HUDEP-2 (cell line): ENCODE data around the gene RBP3.

Experiments
- DNase-seq, 76 experiments: peaks; one replicate each; lab custom pipeline; 2025; ENCODE audit not compliant: unreplicated experiment in 76 of 76; lab: John Stamatoyannopoulos, UW

The RBP3 gene

DNA sequence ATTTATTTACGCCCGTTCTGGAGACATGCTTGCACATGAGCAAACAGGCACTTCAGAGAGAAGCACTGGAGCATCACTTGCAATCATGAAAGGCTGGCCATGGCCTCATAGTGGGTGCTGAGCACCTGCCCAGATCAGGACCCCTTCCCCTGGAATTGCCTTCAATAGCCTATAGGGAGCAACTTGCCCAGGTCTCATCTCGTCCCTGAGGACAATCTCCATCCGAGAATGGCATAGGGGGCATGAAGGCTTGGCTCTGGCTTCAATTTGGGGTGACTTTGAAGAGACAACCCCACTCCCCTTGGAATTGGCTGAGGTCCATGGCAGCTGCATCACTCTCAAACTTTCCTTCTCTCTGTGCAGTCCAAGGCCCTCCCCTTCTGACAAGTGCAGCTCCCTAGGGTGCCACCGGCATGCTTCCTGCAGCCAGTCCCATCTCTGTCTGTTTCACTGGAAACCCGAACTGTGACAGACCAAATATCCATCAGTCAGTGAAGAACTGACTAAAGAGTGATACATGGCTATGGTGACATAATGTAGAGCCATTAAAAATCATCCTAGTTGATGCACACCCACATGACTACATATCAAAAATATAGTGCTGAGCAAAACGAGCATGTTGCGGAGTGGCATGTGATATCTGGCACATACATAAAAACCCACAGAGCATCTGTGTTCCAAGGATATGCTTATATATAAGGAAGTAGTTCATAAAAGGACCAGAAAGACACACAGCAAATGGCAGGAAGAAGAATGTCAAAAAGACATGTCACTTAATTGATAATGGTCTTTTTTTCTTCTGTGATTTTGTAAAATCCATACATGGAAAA is 13.5 kb upstream of the RBP3 start:
- no peak for DNase-seq

DNA sequence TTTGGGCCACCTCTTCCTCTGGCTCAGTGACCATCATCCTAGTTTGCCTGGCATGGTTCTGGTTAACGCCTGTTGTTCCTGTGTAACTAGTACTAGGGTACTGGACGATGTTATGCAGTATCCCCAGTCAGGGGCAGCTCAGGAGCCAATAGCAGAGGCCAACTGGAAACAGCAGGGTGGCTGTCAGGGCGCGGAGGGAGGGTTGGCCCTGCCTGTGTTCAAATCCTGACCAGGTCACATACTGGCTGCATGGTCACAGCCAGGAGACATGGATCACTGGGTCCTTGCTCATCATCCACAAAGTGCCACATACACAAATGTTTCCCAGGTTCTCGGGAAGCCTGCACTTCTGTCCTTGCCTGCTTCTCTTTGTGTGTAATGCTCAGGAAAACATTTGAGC is 12.3 kb upstream of the RBP3 start:
- DNase-seq = no peak

DNA sequence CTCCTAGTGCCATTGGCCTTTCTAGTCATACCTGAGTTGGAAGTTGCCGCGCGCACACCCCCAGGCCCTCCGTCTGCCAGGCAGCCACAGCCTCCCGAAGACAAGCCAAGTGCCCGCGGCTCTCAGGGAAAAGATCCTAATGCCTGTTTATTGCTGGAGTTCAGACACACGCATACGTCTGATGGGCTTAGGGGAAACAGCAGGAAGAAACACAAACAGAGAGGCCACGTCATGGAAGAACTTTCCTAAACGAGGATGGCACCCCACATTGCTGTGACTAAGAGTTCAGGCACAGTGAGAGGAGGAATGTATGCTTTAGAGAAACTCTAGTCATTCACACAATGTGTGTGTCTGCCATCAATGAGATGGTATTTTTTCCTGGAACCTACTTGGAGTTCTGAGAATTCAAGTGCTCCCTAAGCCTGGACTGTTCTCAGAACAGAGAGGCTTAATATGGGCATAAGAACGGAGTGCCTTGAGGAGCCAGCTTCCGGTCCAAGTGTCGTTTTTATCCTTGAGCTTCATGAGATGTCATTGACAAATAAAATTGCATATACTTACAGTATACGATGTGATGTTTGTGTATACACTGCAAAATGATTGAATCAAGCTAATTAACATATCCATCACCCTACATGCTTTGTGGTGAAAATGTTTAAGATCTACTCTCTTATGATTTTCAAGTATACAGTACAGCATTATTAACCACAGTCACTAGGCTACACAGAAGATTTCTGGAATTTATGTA is 11.6 kb upstream of the RBP3 start:
- peak in 5 of 76 experiments; percentile 1 to 62 (median 15) for DNase-seq

DNA sequence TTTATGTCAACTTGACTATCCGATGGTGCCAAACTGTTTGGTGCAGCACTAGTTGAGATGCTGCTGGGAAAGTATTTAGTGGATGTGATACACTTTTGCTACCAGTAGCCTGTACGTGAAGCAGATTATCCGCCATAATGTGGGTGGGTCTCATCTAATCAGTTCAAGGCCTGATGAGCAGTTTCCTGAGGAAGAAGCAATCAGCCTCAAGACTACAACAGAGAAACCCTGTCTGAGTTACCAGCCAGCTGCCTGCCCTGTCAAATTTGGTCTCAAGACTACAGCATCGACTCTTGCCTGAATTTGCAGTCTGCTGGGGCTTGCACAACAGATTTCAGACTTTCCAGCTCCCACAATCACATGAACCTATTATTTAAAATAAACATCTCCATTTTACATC is 10.9 kb upstream of the RBP3 start:
- DNase-seq = no peak

DNA sequence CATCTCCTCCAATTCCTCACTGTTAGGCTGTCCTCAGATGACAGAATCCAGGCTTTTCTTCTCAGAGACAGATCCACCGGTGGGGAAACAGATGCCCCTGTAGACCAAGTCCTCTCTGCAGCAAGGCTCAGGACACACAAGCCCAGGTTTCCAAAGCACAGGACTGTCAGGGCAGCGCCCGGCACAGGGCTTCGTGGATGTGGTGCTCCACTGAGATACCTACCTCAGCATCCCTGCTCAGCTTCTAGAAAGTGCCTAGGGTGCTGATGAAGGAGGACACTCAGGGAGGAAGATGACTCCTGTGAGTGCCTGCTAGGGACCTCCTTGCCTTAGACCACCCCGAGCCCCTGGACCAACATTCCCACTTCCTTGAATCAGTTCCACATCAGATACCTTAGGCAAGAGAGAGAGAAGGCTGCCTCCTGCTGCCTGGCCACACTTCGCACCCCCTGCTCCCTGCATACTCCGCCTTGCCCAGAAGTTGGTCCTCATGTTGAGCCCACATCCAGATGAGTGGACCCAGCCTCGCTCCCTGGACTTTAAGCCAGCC is 8.9 kb upstream of the RBP3 start:
- no peak for DNase-seq

DNA sequence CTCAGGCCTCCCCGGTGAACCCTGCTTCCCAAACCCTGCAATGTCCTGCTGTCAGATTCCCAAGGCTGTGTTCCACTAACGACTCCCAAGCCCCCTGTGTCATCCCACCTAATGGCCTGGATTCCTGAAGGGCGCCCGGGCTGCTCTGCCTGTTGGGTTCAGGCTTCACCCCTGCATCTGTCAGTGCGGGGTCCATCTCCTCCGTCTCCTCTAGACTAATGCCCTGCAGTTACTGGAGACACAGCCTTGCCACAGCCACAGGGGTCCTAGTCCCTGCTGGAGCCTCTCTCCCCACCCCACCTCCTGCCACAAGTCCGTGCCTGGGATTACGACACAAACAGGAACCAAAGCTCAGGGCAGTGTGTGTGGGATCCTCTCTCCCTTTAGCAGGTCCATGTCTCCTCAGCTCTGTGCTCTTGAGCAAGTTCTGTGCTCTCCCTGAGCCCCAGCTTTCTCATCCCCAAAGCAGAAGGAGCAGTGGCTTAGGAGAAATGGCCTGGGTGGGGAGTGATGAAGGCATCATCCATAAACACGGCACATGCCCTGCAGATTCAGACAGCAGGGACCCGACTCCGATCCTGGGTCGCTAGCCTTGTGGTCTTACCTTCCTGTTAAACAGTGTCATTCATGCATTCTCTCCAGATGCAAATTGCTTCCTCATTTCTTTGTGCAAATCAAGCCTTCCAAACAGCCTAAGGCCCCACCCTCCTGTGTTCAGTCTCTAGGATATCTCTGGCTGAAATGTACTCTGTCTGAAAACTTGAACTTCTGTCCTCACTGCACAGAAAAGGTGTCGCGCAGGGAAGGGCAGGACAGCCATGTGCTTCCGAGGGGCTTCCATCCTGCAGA is 8.2 kb upstream of the RBP3 start:
- no peak for DNase-seq

DNA sequence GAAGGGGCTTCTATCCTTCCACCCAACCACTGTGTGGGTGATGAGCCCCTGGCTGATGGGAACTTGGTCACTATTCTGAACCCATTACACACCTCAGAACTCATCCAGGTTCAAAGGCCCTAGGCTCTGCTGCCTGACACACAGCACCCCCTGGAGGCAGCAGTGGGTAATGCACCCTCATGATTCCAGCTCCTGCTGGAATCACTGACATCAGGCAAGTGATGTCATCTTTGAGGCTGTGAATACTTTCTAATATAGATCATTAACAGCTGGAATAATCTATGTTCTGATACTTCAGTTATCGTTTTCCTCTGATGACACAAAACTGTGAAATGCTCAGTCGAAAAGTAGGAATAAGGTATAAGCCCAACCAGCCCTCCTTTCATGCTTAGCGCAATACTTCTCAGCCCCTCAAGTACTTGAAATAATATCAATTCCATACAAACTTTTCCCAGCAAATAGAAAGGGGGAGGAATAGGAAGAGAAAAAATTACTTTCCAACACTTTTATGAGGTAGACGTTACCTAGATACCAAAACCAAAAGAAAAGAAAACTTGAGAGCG is 7.5 kb upstream of the RBP3 start:
- peak in 55 of 76 experiments; percentile 1 to 72 (median 28) for DNase-seq

DNA sequence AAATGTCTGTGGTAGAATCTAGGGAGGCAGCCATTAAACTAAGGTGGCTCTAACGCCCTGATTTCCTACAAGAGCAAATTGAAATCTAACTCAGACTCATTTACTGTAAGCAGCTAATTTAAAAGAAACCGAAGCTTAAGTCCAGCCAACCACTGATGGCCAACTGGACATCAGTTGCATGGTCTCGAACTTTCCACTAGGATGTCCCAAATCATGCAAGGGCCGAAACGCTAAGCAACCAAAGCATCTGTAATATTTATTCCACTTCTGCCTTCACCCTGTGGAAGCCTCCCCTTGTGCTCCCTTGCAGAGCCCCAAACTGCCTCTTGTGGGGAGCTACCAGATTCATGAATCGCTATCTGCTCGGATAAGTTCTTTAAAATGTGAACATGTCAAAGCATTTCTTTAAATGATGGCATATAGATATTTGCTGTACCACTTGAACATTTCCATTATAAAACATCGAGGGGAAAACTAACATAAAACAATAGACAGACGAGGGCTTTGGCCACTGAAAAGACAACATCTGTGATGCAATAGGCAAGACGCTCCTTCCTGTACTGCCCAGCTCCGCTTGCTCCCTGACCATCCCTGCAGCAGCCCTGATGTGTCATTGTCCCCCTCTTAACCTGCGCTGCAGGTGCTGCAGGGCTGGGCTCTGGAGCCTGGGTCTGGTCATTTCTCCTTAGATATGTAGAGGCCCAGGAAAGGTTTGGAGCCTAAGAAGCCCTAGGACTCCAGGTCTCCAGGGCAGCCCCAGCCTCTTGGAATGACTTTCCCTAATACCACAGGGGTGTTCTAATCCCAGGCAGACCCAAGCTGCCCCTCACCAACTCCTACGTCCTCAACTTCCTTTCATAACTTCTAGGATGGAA is 2.9 kb upstream of the RBP3 start:
- DNase-seq = no peak

DNA sequence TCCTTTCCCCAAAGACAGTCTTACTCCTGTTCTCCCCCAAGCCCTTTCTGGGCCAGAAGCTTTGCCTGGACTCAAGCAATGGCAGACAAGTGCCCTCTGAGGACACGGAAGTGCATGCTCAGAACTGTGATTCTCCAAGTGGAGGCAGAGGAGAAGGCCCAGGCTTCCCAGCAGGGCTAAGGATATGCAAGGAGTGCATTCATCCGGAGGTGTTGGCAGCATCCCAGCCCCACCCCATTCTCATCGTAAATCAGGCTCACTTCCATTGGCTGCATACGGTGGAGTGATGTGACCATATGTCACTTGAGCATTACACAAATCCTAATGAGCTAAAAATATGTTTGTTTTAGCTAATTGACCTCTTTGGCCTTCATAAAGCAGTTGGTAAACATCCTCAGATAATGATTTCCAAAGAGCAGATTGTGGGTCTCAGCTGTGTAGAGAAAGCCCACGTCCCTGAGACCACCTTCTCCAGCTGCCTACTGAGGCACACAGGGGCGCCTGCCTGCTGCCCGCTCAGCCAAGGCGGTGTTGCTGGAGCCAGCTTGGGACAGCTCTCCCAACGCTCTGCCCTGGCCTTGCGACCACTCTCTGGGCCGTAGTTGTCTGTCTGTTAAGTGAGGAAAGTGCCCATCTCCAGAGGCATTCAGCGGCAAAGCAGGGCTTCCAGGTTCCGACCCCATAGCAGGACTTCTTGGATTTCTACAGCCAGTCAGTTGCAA is 1.4 kb upstream of the RBP3 start:
- DNase-seq = no peak

DNA sequence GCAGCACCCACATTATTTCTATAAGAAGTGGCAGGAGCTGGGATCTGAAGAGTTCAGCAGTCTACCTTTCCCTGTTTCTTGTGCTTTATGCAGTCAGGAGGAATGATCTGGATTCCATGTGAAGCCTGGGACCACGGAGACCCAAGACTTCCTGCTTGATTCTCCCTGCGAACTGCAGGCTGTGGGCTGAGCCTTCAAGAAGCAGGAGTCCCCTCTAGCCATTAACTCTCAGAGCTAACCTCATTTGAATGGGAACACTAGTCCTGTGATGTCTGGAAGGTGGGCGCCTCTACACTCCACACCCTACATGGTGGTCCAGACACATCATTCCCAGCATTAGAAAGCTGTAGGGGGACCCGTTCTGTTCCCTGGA is 874 bp upstream of the RBP3 start:
- no peak for DNase-seq

DNA sequence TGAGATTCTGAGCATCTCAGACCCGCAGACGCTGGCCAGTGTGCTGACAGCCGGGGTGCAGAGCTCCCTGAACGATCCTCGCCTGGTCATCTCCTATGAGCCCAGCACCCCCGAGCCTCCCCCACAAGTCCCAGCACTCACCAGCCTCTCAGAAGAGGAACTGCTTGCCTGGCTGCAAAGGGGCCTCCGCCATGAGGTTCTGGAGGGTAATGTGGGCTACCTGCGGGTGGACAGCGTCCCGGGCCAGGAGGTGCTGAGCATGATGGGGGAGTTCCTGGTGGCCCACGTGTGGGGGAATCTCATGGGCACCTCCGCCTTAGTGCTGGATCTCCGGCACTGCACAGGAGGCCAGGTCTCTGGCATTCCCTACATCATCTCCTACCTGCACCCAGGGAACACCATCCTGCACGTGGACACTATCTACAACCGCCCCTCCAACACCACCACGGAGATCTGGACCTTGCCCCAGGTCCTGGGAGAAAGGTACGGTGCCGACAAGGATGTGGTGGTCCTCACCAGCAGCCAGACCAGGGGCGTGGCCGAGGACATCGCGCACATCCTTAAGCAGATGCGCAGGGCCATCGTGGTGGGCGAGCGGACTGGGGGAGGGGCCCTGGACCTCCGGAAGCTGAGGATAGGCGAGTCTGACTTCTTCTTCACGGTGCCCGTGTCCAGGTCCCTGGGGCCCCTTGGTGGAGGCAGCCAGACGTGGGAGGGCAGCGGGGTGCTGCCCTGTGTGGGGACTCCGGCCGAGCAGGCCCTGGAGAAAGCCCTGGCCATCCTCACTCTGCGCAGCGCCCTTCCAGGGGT is 703 bp downstream of the RBP3 start:
- DNase-seq = no peak

DNA sequence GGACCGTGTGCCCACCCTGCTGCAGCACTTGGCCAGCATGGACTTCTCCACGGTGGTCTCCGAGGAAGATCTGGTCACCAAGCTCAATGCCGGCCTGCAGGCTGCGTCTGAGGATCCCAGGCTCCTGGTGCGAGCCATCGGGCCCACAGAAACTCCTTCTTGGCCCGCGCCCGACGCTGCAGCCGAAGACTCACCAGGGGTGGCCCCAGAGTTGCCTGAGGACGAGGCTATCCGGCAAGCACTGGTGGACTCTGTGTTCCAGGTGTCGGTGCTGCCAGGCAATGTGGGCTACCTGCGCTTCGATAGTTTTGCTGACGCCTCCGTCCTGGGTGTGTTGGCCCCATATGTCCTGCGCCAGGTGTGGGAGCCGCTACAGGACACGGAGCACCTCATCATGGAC is 1.4 kb downstream of the RBP3 start:
- no peak for DNase-seq

DNA sequence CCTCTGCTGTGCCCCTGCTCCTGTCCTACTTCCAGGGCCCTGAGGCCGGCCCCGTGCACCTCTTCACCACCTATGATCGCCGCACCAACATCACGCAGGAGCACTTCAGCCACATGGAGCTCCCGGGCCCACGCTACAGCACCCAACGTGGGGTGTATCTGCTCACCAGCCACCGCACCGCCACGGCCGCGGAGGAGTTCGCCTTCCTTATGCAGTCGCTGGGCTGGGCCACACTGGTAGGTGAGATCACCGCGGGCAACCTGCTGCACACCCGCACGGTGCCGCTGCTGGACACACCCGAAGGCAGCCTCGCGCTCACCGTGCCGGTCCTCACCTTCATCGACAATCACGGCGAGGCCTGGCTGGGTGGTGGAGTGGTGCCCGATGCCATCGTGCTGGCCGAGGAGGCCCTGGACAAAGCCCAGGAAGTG is 1.8 kb downstream of the RBP3 start:
- no peak for DNase-seq

DNA sequence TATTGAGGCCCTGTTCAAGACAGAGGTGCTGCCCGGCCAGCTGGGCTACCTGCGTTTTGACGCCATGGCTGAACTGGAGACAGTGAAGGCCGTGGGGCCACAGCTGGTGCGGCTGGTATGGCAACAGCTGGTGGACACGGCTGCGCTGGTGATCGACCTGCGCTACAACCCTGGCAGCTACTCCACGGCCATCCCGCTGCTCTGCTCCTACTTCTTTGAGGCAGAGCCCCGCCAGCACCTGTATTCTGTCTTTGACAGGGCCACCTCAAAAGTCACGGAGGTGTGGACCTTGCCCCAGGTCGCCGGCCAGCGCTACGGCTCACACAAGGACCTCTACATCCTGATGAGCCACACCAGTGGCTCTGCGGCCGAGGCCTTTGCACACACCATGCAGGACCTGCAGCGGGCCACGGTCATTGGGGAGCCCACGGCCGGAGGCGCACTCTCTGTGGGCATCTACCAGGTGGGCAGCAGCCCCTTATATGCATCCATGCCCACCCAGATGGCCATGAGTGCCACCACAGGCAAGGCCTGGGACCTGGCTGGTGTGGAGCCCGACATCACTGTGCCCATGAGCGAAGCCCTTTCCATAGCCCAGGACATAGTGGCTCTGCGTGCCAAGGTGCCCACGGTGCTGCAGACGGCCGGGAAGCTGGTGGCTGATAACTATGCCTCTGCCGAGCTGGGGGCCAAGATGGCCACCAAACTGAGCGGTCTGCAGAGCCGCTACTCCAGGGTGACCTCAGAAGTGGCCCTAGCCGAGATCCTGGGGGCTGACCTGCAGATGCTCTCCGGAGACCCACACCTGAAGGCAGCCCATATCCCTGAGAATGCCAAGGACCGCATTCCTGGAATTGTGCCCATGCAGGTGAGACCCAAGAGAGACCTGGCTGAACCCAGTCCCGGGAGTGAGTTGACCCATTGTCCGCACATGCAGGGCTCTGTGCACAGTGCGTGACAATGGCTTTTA is 2.8 kb downstream of the RBP3 start:
- DNase-seq = no peak

DNA sequence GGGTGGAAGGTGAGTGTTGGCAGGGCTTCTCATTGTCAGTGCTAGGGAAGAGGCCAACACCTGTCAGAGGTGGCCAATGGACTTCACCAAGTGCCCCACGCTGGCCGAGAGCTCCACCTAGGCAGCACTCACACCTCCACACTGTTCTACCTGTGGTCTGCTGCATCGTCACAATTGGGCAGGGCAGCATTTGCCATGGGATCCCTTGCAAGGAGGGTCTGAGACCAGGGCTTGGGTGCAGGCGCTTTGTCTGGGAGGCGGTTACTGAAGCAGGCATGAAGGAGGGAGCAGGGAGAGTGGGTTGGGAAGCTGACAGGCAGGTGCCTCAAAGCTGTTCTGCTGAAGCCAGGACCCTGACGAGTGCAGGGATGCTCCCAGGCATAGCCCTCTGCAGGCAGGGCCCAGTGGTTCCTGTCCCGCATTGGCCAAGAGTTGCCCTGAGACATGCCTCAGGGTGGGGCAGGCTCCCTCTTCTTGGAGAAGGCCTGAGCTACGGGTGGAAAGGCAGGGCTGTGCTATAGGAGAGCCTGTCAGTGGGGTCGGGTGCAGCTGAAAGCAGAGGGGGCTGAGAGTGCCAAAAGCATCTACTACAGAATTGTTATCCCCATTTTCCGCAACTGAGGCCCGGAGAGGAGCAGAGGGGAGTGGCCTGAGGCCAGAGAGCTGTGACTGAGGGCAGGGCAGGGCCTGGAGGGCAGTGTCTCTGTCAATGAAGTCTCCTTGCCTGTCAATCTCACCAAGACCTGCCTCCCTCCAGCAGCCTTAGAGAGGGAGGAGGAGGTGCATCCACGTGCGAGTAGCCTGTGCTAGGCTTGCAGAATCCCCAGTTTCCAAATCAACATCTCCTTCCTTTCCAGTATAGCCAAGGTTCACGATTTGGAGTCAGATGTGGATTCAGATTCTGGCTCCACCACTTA is 4.0 kb downstream of the RBP3 start:
- DNase-seq = no peak

DNA sequence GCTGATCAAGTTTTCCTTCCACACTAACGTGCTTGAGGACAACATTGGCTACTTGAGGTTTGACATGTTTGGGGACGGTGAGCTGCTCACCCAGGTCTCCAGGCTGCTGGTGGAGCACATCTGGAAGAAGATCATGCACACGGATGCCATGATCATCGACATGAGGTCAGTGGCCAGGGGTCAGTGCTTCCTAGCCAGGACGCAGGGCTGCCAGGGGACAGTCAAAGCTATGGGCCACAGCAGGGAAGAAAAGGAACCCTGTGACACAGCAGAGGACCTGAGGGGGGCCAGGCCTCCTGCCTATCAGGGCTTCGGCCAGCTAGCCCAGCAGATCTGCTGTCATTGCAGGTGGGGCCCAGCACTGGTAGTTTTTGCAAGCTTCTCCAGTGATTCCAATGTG is 5.2 kb downstream of the RBP3 start:
- DNase-seq = no peak
